Lower leg skin (tissue), 3 donors: Measurements from ENCODE around the gene FAF2.

Experiments
- CTCF ChIP-seq, 3 donors: fragments of 450-650 bp; IDR thresholded peaks; one replicate each; pipeline ENCODE4 v1.5.1; 2016; ENCODE audit warnings: antibody characterized with exemption in 3 of 3, mild to moderate bottlenecking in 3 of 3, moderate library complexity in 2 of 3
- POLR2A ChIP-seq, 2 donors: fragments of 450-650 bp; IDR thresholded peaks; one replicate each; pipeline ENCODE4 v1.6.1; 2016 to 2017; ENCODE audit warnings: antibody characterized with exemption in 2 of 2, mild to moderate bottlenecking in 1 of 2, moderate library complexity in 1 of 2

DNA sequence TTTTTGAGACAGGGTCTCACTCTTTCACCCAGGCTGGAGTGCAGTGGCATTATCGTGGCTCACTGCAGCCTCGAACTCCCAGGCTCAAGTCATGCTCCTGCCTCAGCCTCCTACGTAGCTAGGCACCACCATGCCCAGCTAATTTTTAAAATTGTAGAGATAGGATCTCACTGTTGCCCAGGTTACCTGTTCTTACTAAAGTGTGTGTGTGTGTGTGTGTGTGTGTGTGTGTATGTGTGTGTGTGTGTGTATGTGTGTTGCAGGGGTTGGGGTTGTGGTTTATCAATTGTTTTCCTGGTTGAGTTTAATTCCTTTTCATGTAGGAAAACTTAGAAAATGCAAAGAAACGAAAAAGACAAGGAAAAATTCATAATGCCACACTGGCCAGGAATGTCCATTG is 67.2 kb downstream of the FAF2 start:
- TF ChIP-seq CTCF (IDR thresholded peaks at IDR 0.05) = no peak
- no peak for TF ChIP-seq POLR2A (IDR thresholded peaks at IDR 0.05)
